Measurements from ENCODE around the gene PKP4. TPM values are rescaled to one million over a fixed set of nuclear protein-coding genes. Genes with fewer than 3 reads are reported as not detected.

The PKP4 gene
- total RNA-seq, 2 experiments from 2014 or later = 68.7 to 73.2 TPM

GRCh38 chr2:158719403-158719802, 262.7 kb downstream of the PKP4 start:
- no TSS peak for BruUV-seq (replicated peaks)
- Histone ChIP-seq H3K9me3 (ENCODE audit: low read length) (no peaks in the 10 kb centered on the region), H3K9me2 (ENCODE audit: insufficient read depth, low read length) (no peaks in the 10 kb centered on the region), H4K20me1 (ENCODE audit: insufficient read depth, low read length) (no peaks in the 10 kb centered on the region), H2AFZ (ENCODE audit: low read length) (no peak overlapping the region), H3K4me2 (ENCODE audit: low read length) (no peak overlapping the region), H3K79me2 (ENCODE audit: insufficient read depth, low read depth, low read length) (no peaks in the 10 kb centered on the region), H3K36me3 (ENCODE audit: insufficient read depth, low read length) (no peaks in the 10 kb centered on the region), H3K4me1 (ENCODE audit: insufficient read depth, low read length, poor library complexity, severe bottlenecking) (no peaks in the 10 kb centered on the region), H3K4me3 (ENCODE audit: low read depth, low read length, poor library complexity, severe bottlenecking) (no peak overlapping the region), H3K27ac (ENCODE audit: low read depth, low read length, poor library complexity, severe bottlenecking) (no peak overlapping the region)
- DNase-seq (ENCODE audit: low spot score) = no peak
- intact Hi-C loops (cut with micrococcal nuclease; ENCODE audit: unreplicated experiment) = no loop called here
- TF ChIP-seq EZH2phosphoT487 (IDR thresholded peaks at IDR 0.05; ENCODE audit: borderline replicate concordance, low read depth, low read length) = no peak
- TF ChIP-seq CTCF (conservative IDR thresholded peaks at IDR 0.05; ENCODE audit: low read length) = no peak
- ChIA-PET POLR2A (no interaction called here), CTCF (ENCODE audit: unreplicated experiment) (no interaction called here)

GRCh38 chr2:158722266-158723105, 265.7 kb downstream of the PKP4 start:
- Histone ChIP-seq H3K79me2 (ENCODE audit: insufficient read depth, low read depth, low read length) (no peaks in the 10 kb centered on the region), H3K9me2 (ENCODE audit: insufficient read depth, low read length) (no peaks in the 10 kb centered on the region), H3K4me1 (ENCODE audit: insufficient read depth, low read length, poor library complexity, severe bottlenecking) (no peaks in the 10 kb centered on the region), H3K4me3 (ENCODE audit: low read depth, low read length, poor library complexity, severe bottlenecking) (no peak overlapping the region), H2AFZ (ENCODE audit: low read length) (no peak overlapping the region), H3K4me2 (ENCODE audit: low read length) (no peak overlapping the region), H3K27ac (ENCODE audit: low read depth, low read length, poor library complexity, severe bottlenecking) (no peak overlapping the region), H4K20me1 (ENCODE audit: insufficient read depth, low read length) (no peaks in the 10 kb centered on the region), H3K36me3 (ENCODE audit: insufficient read depth, low read length) (no peaks in the 10 kb centered on the region), H3K9me3 (ENCODE audit: low read length) (no peaks in the 10 kb centered on the region)
- POLR2A ChIA-PET = no interaction called here
- TF ChIP-seq CTCF (conservative IDR thresholded peaks at IDR 0.05; ENCODE audit: low read length) (no peak), EZH2phosphoT487 (IDR thresholded peaks at IDR 0.05; ENCODE audit: borderline replicate concordance, low read depth, low read length) (no peak)
- no TSS peak for BruUV-seq (replicated peaks)
- CTCF ChIA-PET (ENCODE audit: unreplicated experiment) = no interaction called here
- DNase-seq (ENCODE audit: low spot score) = no peak
- intact Hi-C loops (cut with micrococcal nuclease; ENCODE audit: unreplicated experiment) = no loop called here

GRCh38 chr2:158723181-158723838, 266.6 kb downstream of the PKP4 start:
- Histone ChIP-seq H3K9me3 (ENCODE audit: low read length) (no peaks in the 10 kb centered on the region), H3K36me3 (ENCODE audit: insufficient read depth, low read length) (no peaks in the 10 kb centered on the region), H3K27ac (ENCODE audit: low read depth, low read length, poor library complexity, severe bottlenecking) (no peak overlapping the region), H3K4me3 (ENCODE audit: low read depth, low read length, poor library complexity, severe bottlenecking) (no peak overlapping the region), H3K4me2 (ENCODE audit: low read length) (no peak overlapping the region), H3K4me1 (ENCODE audit: insufficient read depth, low read length, poor library complexity, severe bottlenecking) (no peaks in the 10 kb centered on the region), H3K9me2 (ENCODE audit: insufficient read depth, low read length) (no peaks in the 10 kb centered on the region), H3K79me2 (ENCODE audit: insufficient read depth, low read depth, low read length) (no peaks in the 10 kb centered on the region), H2AFZ (ENCODE audit: low read length) (no peak overlapping the region), H4K20me1 (ENCODE audit: insufficient read depth, low read length) (no peaks in the 10 kb centered on the region)
- CTCF ChIA-PET (ENCODE audit: unreplicated experiment) = no interaction called here
- BruUV-seq (replicated peaks) = no TSS peak
- no peak for TF ChIP-seq EZH2phosphoT487 (IDR thresholded peaks at IDR 0.05; ENCODE audit: borderline replicate concordance, low read depth, low read length)
- TF ChIP-seq CTCF (conservative IDR thresholded peaks at IDR 0.05; ENCODE audit: low read length) = no peak
- intact Hi-C loops (cut with micrococcal nuclease; ENCODE audit: unreplicated experiment) = no loop called here
- no peak for DNase-seq (ENCODE audit: low spot score)
- POLR2A ChIA-PET = no interaction called here

All from OCI-LY7 (cell line).